NCI-H526 (cell line): Measurements from ENCODE around the gene CDK17.
"Not testable (repeated sequence)": the region's sequence is repeated elsewhere in the genome, so short reads cannot be mapped to it uniquely, and the experiment has no call there.

Experiments used
- DNase-seq, 2 experiments: peaks; one replicate each; lab custom pipeline; 2025; lab: John Stamatoyannopoulos, UW

Gene CDK17

DNA sequence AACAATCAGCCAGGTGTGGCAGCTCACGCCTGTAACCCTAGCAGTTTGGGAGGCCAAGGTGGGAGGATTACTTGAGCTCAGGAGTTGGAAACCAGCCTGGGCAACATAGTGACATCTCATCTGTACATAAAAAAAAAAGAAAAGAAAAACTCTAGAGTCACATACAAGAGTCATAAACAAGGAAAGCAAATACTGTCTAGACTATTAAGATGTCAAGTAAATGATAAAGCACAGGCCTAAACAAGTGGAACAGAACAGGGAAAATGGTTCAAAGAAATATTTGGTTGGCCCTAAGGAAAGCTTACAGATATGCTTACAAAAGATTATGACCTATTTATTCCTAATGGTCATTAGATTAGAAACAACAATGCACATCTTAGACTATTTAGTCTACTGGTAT is 12.3 kb downstream of the CDK17 start:
- no peak for DNase-seq

DNA sequence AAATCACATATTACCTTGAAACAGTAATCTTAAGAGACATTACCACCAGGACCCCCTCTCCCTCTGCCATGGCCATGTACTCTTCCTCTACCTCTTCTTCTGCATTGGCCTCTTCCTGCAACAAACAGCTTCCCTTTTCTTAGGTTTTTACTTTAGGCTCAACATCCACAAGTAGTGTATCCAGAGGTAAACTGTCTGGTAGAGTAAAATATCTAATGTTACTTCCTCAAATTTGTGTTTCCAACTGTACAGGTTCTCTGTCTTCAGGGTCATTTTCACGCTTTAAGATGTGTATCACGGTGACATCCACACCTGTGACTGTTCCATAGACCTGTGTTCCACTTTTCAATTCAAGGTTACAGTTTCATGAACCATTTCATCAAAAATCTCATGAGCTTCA is 13.4 kb downstream of the CDK17 start:
- no peak for DNase-seq

GRCh38 chr12:96383991-96384390 is 16.2 kb downstream of the CDK17 start:
- DNase-seq = no peak

DNA sequence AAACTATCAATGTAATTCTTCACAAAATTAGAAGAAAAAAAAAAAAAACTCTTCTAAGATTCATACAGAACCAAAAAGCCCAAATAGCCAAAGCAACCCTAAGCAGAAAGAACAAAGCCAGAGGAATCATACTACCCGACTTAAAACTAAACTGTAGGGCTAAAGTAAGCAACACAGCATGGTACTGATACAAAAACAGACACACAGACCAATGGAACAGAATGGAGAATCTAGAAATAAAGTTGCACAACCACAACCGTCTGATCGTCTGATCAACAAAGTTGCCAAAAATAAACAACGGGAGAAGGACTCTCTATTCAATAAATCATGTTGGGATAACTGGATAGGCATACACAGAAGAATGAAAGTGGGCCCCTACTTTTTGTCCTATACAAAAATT is 16.9 kb downstream of the CDK17 start:
- DNase-seq = no peak

GRCh38 chr12:96379743-96380142 is 20.5 kb downstream of the CDK17 start:
- DNase-seq = not testable (repeated sequence)

DNA sequence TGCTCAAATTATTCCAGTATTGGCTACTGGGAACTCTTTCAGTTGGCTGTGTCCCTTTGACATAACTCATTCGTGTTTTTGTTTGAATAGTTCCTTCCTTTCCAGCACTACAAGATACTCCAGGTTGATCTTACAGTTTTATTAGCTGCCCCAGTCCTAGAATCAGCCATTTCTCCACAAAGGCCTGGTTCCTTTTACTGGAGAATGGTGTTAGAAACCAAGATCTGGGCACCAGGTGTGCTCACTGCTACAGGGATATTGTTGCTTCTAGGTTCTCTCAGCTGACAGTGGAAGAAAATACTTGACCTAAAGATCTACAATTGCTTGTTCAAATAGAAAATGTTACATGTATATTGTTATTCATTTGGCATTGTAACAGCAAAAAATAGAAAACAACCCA is 21.9 kb downstream of the CDK17 start:
- no peak for DNase-seq

GRCh38 chr12:96376865-96377264 is 23.4 kb downstream of the CDK17 start:
- no peak for DNase-seq

DNA sequence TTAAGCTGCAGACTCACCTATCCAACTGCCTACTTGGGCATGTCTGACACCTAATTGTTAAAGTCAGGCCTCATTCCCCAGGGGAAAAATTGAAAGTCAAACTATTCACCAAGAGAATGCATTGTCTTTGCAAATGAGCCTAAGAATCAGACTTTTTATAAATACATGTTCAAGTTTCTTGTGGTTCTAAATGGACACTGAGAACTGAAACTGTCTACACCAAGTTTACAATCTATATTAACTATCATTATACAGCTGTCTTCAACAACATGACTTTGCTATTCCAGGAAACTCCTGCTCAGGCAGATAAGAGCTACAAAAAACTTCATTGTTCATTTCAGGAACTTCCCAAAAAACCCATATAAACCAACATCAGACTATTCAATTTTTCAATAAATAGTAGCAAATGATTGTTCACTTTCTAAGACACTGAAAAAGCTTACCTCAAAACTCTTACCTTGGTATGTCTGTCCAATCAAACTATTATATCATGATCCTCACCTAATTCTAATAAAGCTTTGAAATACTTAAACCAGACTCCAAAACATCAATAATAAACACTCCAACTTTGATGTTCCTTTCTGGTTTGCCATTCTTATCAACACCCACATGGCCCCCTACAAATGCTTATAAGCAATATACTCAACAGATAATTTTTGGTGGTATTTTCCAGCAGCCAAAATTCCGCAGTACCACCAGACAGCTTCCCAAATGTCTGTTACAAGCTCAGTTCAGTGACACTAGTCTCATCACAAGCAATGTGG is 24.2 kb downstream of the CDK17 start:
- DNase-seq = no peak

DNA sequence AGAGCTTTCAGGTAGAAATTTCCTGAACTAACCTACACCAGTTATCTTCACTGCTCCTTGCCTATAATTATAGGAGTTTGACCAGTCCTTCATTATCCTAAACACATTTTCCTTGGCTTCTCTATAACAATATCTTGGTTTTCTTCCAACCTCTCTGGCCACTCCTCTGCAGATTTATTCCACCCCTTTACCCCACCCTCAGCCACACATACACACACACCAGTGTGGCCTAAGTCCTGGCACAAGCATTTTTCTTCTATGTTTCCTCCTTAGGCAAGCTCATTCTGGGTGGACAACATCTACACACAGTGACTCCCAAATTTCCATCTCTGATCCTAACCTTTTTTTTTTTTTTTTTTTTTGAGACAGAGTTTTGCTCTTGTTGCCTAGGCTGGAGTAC is 25.1 kb downstream of the CDK17 start:
- no peak for DNase-seq

DNA sequence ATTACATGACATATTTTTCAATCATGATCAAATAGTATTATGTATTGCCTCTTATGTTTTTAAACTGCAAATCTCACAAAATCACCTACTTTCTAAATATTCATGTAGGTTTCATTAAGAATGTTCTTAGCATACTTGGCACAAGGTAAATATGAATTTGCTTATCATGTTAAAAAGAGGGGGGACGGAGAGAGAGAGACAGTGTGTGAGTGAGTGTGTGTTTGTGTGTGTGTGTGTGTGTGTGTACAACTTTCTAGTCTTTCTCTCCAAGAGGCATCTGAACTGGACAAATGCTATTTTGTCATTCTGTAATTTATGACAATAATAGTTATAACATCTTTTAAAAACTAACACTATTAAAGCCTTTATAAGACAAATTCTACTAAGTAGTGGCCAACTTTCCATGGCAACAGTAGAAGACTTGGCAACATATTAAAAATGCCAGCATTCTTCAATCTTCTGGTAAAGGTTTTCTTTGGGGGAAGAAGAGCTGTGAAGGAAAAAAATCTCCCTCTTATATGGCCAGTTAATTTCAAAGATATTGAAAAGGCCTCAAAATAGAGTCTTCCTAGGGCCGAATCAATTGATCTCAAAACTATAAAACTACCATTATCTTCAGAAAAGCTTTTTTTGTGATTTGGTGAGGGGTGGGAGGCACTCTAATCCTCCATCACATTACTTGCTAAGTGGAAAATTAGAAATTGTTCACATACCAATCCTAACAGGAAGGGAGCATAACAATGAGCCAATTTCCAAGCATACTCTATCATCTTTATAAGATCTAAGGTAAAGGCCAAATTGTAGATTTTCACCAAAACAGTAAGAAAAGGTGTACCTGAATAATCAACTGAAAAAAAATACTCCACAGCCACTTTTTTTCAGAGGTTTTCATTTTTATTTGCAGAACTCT is 28.2 kb downstream of the CDK17 start:
- DNase-seq = no peak

GRCh38 chr12:96371138-96371789 is 29.0 kb downstream of the CDK17 start:
- DNase-seq = no peak

DNA sequence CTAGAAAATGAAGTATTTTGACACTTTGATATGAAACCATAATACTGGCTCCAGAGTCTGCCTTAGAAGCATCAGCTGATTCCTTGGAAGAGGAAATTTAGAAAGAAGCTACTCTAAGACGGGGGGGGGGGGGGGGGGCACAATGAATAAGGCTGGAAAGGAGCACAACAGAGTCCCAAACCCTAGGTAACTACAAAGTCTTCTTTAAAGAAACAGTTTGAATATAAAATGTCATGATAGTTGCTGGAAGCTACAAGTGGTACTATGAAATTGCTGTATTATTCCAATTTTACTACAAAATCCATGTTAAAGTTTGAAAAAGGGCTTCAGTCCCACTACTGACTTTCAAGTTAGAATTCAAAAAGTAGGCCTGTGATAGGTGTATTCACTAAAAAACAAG is 31.6 kb downstream of the CDK17 start:
- no peak for DNase-seq

DNA sequence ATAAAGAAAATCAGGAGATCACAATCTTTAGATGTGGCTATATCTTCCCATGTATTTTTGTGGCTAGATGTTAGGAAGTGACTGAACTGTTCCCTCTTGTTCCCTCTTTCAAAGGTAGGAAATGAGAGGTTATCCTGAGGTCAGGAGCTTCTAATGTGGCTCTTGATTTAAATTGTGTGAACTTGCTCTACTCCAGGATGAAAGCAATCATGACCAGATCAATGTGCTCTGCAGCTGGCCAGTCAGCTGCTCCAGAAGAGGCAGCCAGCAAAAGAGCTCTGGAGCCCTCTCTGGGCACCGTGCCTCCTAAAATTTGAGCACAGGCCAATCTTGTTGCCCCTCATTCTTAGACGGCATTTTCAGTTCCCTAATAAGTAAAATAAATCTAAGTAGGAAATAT is 32.0 kb downstream of the CDK17 start:
- DNase-seq = no peak

DNA sequence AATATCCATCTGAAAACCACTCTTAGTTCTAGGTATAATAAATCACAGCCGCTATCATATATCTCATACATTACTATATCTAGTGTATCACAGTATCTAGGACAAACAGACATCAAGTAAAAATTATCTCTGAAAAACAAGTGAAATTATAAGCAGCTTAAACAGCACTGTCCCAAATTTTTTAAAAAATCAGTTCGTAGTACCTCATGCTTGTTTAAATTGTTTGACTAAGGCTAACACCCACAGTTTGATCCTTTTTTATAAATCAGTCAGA is 33.9 kb downstream of the CDK17 start:
- DNase-seq = no peak

DNA sequence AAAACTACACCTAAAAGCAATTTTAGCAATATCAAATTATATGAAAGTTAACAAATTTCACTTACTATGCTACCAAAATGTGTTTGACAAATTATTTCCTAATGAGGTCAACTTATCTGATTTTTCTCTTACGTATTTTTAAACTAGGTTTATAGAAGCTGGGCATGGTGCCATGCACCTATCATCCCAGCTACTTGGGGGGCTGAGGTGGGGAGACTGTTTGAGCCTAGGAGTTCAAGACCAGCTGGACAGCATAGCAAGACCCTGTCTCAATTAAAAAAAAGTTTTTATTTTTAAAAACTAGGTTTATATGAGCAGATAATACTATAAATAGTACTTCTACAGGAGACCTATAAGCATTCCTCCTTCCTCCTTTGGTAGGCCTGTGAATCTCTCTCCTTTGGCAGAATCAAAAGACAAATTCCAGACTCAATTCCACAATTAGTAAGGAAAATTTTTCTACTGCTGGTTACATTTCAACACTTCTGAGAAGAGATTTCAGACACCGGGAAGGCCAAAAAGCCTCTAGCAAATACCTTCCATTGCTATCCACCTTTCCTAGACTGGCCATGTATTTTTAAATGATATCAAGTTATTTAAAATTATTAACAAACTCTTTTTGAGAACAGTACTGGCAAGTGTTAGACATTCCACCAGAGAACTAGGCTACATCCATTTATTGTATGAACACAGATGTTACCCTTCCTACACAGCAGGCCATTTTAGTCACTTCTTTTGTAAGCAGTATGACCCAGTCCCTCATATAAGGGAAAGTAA is 34.4 kb downstream of the CDK17 start:
- no peak for DNase-seq

DNA sequence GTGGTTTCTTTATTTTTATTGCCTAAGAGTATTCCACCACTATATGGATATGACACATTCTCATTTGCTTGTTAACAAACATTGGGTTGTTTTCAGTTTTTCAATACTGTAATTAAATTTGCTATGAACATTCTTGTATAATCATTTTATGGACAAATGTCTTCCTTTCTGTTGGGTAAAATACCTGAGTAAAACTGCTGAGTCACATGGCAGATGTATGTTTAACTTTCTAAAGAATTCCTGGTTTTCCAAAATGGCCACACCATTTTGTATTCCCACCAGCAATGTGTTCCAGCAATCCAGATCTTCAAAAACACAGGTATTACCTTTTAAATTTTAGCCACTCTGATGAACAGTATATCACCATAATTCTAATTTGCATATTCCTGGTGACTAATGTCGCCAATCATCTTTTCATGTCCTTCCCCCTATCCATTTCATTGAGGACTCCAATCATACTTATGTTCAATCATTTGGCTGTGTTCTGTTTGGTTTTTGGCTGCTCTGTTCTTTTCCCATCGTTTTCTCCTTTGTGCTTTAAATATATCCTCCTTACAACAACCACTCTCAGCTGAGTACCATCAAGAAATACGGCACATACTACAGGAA is 36.0 kb downstream of the CDK17 start:
- no peak for DNase-seq

- no peak for DNase-seq
These were observed 39.2 kb downstream of the CDK17 start for GRCh38 chr12:96361074-96361473.

GRCh38 chr12:96360550-96360949 is 39.7 kb downstream of the CDK17 start:
- no peak for DNase-seq

GRCh38 chr12:96359328-96359727 is 40.9 kb downstream of the CDK17 start:
- DNase-seq = no peak

GRCh38 chr12:96356831-96357230 is 43.4 kb downstream of the CDK17 start:
- no peak for DNase-seq

DNA sequence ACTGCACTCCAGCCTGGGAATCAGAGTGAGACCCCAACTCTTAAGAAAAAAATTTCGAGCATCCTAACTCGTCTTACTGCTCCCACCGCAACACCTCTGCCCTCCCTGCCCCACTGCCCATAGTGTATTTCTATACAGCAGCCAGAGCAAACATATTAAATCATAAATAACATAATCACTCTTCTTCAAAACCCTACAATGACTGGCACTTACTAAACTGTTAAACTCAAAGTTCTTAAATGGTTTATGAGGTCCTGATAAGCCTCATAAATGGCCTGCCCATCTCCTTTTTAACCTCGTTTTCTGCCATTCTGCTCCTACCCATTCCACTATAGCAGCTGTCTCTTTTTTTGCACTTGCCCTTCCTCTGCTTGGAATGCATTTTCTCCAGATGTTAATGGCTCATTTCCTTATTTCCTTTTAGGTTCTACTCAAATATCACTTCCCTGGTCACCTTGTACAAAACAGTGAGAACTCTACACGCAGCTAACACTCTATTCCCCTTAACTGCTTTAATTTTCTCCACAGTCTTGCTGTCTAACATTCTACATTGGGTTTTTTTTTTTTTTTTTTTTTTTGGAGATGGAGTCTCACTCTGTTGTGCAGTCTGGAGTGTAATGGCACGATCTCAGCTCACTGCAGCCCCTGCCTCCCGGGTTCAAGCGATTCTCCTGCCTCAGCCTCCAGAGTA is 45.2 kb downstream of the CDK17 start:
- no peak for DNase-seq
